H9 (cell line): Measurements from ENCODE around the gene PTPN11. TPM values are rescaled to one million over a fixed set of nuclear protein-coding genes. Genes with fewer than 3 reads are reported as not detected.
"Not testable (repeated sequence)": the region's sequence is repeated elsewhere in the genome, so short reads cannot be mapped to it uniquely, and the experiment has no call there.

Experiments
- DNase-seq: peaks from one replicate; pipeline ENCODE4 v3.0.0-alpha.2; 2017
- H2AFZ ChIP-seq: one replicate; pipeline ENCODE4 v1.6.1; 2013; ENCODE audit warnings: mild to moderate bottlenecking, low read length, control low read depth, moderate library complexity
- H2AK5ac ChIP-seq: 2 replicates; pipeline ENCODE4 v1.6.1; 2013; ENCODE audit warnings: low read length, control low read depth, mixed read lengths; ENCODE audit not compliant: insufficient read length
- H2BK120ac ChIP-seq: one replicate; pipeline ENCODE4 v1.6.1; 2013; ENCODE audit warnings: low read depth, mild to moderate bottlenecking, low read length, control low read depth, inconsistent platforms; ENCODE audit not compliant: poor library complexity, severe bottlenecking
- H2BK12ac ChIP-seq: 2 replicates; pipeline ENCODE4 v1.6.1; 2013; ENCODE audit warnings: low read length, control low read depth, mixed read lengths, low read depth; ENCODE audit not compliant: insufficient read length
- H2BK15ac ChIP-seq: 2 replicates; pipeline ENCODE4 v1.6.1; 2013; ENCODE audit warnings: low read depth, low read length, control low read depth
- H2BK20ac ChIP-seq: one replicate; pipeline ENCODE4 v1.6.1; 2013; ENCODE audit warnings: low read depth, mild to moderate bottlenecking, low read length, control low read depth, inconsistent platforms; ENCODE audit not compliant: poor library complexity, severe bottlenecking
- H2BK5ac ChIP-seq: 2 replicates; pipeline ENCODE4 v1.6.1; 2013; ENCODE audit warnings: low read length, control low read depth, mixed read lengths; ENCODE audit not compliant: insufficient read length
- H3K14ac ChIP-seq: 2 replicates; pipeline ENCODE4 v1.6.1; 2013; ENCODE audit warnings: low read length, control low read depth; ENCODE audit not compliant: insufficient read depth
- H3K18ac ChIP-seq: 2 replicates; pipeline ENCODE4 v1.6.1; 2013; ENCODE audit warnings: low read depth, mild to moderate bottlenecking, mixed read lengths, low read length, control low read depth; ENCODE audit not compliant: insufficient read length
- H3K23ac ChIP-seq: 2 replicates; pipeline ENCODE4 v1.6.1; 2013; ENCODE audit warnings: low read length, control low read depth, mixed read lengths, low read depth; ENCODE audit not compliant: insufficient read length
- H3K23me2 ChIP-seq: 2 replicates; pipeline ENCODE4 v1.6.1; 2013; ENCODE audit warnings: low read depth, mild to moderate bottlenecking, mixed read lengths, low read length, control low read depth; ENCODE audit not compliant: insufficient read length, poor library complexity, severe bottlenecking
- H3K27ac ChIP-seq: 2 replicates; pipeline ENCODE4 v1.5.1; 2013; ENCODE audit warnings: low read length, control low read depth, mixed read lengths, low read depth; ENCODE audit not compliant: insufficient read length
- H3K27me3 ChIP-seq: 2 replicates; pipeline ENCODE4 v1.6.1; 2013; ENCODE audit warnings: low read length, control low read depth, inconsistent platforms; ENCODE audit not compliant: insufficient read depth
- H3K4ac ChIP-seq: 2 replicates; pipeline ENCODE4 v1.6.1; 2013; ENCODE audit warnings: low read depth, mild to moderate bottlenecking, control low read depth, inconsistent platforms, low read length, moderate library complexity
- H3K4me1 ChIP-seq: 2 replicates; pipeline ENCODE4 v1.6.1; 2013; ENCODE audit warnings: low read length, control low read depth, inconsistent platforms; ENCODE audit not compliant: insufficient read depth
- H3K4me2 ChIP-seq: 2 replicates; pipeline ENCODE4 v1.6.1; 2013; ENCODE audit warnings: low read length, control low read depth, mixed read lengths; ENCODE audit not compliant: insufficient read length, insufficient read depth
- H3K56ac ChIP-seq: 2 replicates; pipeline ENCODE4 v1.6.1; 2013; ENCODE audit warnings: low read depth, mild to moderate bottlenecking, mixed read lengths, low read length, control low read depth; ENCODE audit not compliant: insufficient read length
- H3K79me1 ChIP-seq: 2 replicates; pipeline ENCODE4 v1.6.1; 2013; ENCODE audit warnings: low read depth, mild to moderate bottlenecking, moderate library complexity, low read length, control low read depth, inconsistent platforms; ENCODE audit not compliant: insufficient read depth, poor library complexity, severe bottlenecking
- H3K79me2 ChIP-seq: 2 replicates; pipeline ENCODE4 v1.6.1; 2013; ENCODE audit warnings: low read length, control low read depth, inconsistent platforms; ENCODE audit not compliant: insufficient read depth
- H3K9ac ChIP-seq: 2 replicates; pipeline ENCODE4 v1.6.1; 2013; ENCODE audit warnings: low read length, control low read depth, mixed read lengths; ENCODE audit not compliant: insufficient read length; ENCODE audit errors: extremely low read depth
- H3K9me3 ChIP-seq: one replicate; pipeline ENCODE4 v1.6.1; 2013; ENCODE audit warnings: low read depth, low read length, inconsistent platforms; ENCODE audit not compliant: control insufficient read depth
- H3T11ph ChIP-seq: one replicate; pipeline ENCODE4 v1.6.1; 2013; ENCODE audit warnings: mild to moderate bottlenecking, low read length, control low read depth, inconsistent platforms
- H4K20me1 ChIP-seq: one replicate; pipeline ENCODE4 v1.6.1; 2013; ENCODE audit not compliant: control insufficient read depth, insufficient read length, insufficient read depth
- H4K5ac ChIP-seq: 2 replicates; pipeline ENCODE4 v1.6.1; 2013; ENCODE audit warnings: low read depth, mild to moderate bottlenecking, mixed read lengths, low read length, control low read depth; ENCODE audit not compliant: insufficient read length
- H4K8ac ChIP-seq: replicated peaks from 2 replicates; pipeline ENCODE4 v1.6.1; 2013; ENCODE audit warnings: low read length, control low read depth, mixed read lengths, low read depth; ENCODE audit not compliant: insufficient read length
- H4K91ac ChIP-seq: 2 replicates; pipeline ENCODE4 v1.6.1; 2013; ENCODE audit warnings: low read depth, mild to moderate bottlenecking, moderate library complexity, mixed read lengths, low read length, control low read depth; ENCODE audit not compliant: insufficient read length
- H3K27ac Mint-ChIP-seq, 3 experiments: 2 replicates in 2 of 3; 3 replicates in 1 of 3; pipeline ENCODE4 v1.8.0; 2020 to 2021; ENCODE audit warnings: mixed read lengths in 3 of 3, mild to moderate bottlenecking in 1 of 3, moderate library complexity in 1 of 3
- H3K27me3 Mint-ChIP-seq: 2 replicates; pipeline ENCODE4 v1.8.0; 2021; ENCODE audit warnings: low read depth, mild to moderate bottlenecking, moderate library complexity, mixed read lengths
- H3K36me3 Mint-ChIP-seq, 3 experiments: 2 replicates in 2 of 3; 3 replicates in 1 of 3; pipeline ENCODE4 v1.8.0; 2020 to 2021; ENCODE audit warnings: low read depth in 3 of 3, mixed read lengths in 3 of 3; ENCODE audit not compliant: insufficient read depth in 1 of 3
- H3K4me1 Mint-ChIP-seq, 2 experiments: 2 replicates each; pipeline ENCODE4 v1.8.0; 2020; ENCODE audit warnings: mixed read lengths in 2 of 2
- H3K4me3 Mint-ChIP-seq, 2 experiments: 2 replicates in 1 of 2; 3 replicates in 1 of 2; pipeline ENCODE4 v1.8.0; 2020 to 2021; ENCODE audit warnings: mild to moderate bottlenecking in 2 of 2, mixed read lengths in 2 of 2, moderate library complexity in 1 of 2
- H3K9me3 Mint-ChIP-seq, 2 experiments: 2 replicates in 1 of 2; 3 replicates in 1 of 2; pipeline ENCODE4 v1.8.0; 2020; ENCODE audit warnings: mild to moderate bottlenecking in 2 of 2, mixed read lengths in 2 of 2, moderate library complexity in 1 of 2
- CTCF ChIP-seq: fragments of 200-600 bp; sonication (generic); conservative IDR thresholded peaks from 3 replicates; pipeline ENCODE4 v1.8.0; 2021; ENCODE audit warnings: antibody characterized with exemption, mild to moderate bottlenecking
- WGBS: extraction: QIAGEN DNeasy Blood & Tissue Kit; methylation state at CpG from one replicate; pipeline ENCODE4 v1.1.7; 2013; ENCODE audit warnings: missing lambda C conversion rate, low lambda C conversion rate, mixed read lengths; ENCODE audit not compliant: insufficient read length; ENCODE audit errors: extremely low coverage; 5-methylcytosine and 5-hydroxymethylcytosine counted together
- total RNA-seq: library from RNA; stranded (reverse); gene quantifications from 2 replicates; pipeline ENCODE4 v1.2.1, GENCODE V29; 2021

PTPN11 gene
- total RNA-seq, 1 experiment from 2014 or later = 112 TPM

- no peaks in the 10 kb centered on the region for H3K4me1 ChIP-seq
- no peak overlapping the region for H3K18ac ChIP-seq
- H3K79me2 ChIP-seq = no peaks in the 10 kb centered on the region; the same call in 1 of the 2 replicates
- no peak overlapping the region for H2BK5ac ChIP-seq
- no peak overlapping the region for H3K4me2 ChIP-seq
- no peaks in the 10 kb centered on the region for H3K23me2 ChIP-seq
- no peak overlapping the region for H2AK5ac ChIP-seq
- no peak overlapping the region for H2BK120ac ChIP-seq
- H3K9me3 Mint-ChIP-seq = no peaks in the 10 kb centered on the region
- H3K27ac ChIP-seq = no peak overlapping the region
- H3K23ac ChIP-seq = no peak overlapping the region
- H3K4me1 Mint-ChIP-seq = no peaks in the 10 kb centered on the region
- H2BK12ac ChIP-seq = no peak overlapping the region
- no CpG with 5 or more reads among the region's 3 CpGs for WGBS
- H3T11ph ChIP-seq = no peak overlapping the region
- DNase-seq = no peak
- no peak overlapping the region for H3K27ac Mint-ChIP-seq
- no peak overlapping the region for H4K8ac ChIP-seq
- no peak overlapping the region for H2BK15ac ChIP-seq
- H3K56ac ChIP-seq = no peak overlapping the region
- no peak overlapping the region for H4K5ac ChIP-seq
- H3K14ac ChIP-seq = no peak overlapping the region
- no peak overlapping the region for H3K9ac ChIP-seq
- no peak overlapping the region for H2AFZ ChIP-seq
- H3K27me3 Mint-ChIP-seq = no peaks in the 10 kb centered on the region
- no peak for TF ChIP-seq CTCF
- H4K20me1 ChIP-seq = no peaks in the 10 kb centered on the region
- H3K9me3 ChIP-seq = no peaks in the 10 kb centered on the region
- H4K91ac ChIP-seq = no peak overlapping the region
- H3K79me1 ChIP-seq = peaks cover 5% of the 10 kb centered on the region
- peaks cover 12 to 43% (median 23%) of the 10 kb centered on the region in 3 experiments; a peak in 6 of 7 replicates for H3K36me3 Mint-ChIP-seq
- H3K4me3 Mint-ChIP-seq = no peak overlapping the region
- H3K27me3 ChIP-seq = no peaks in the 10 kb centered on the region
- H2BK20ac ChIP-seq = no peak overlapping the region
- H3K4ac ChIP-seq = no peak overlapping the region
Observed at GRCh38 chr12:112447106-112447505, 28.4 kb downstream of the PTPN11 start.

GRCh38 chr12:112448165-112448564 lies 29.4 kb downstream of the PTPN11 start:
- H3K56ac ChIP-seq, DNase-seq, H3K4ac ChIP-seq, H3K14ac ChIP-seq, H3K4me3 Mint-ChIP-seq, H2BK20ac ChIP-seq, H2AK5ac ChIP-seq, H2BK15ac ChIP-seq, H2BK5ac ChIP-seq, H3K79me1 ChIP-seq, H3K27me3 Mint-ChIP-seq, H3K4me1 Mint-ChIP-seq, H3K9me3 ChIP-seq, H3K27ac Mint-ChIP-seq, H3K4me1 ChIP-seq, H3K23ac ChIP-seq, H3K18ac ChIP-seq, H2AFZ ChIP-seq, H3K9me3 Mint-ChIP-seq, H3K27ac ChIP-seq, H2BK12ac ChIP-seq, H2BK120ac ChIP-seq, H3K4me2 ChIP-seq, H4K91ac ChIP-seq, H3K79me2 ChIP-seq, H3T11ph ChIP-seq, H3K27me3 ChIP-seq, H3K23me2 ChIP-seq, H4K5ac ChIP-seq, H4K20me1 ChIP-seq, H4K8ac ChIP-seq, H3K9ac ChIP-seq: not testable (repeated sequence)
- peaks cover 12 to 51% (median 30%) of the 10 kb centered on the region in 3 experiments; a peak in 6 of 7 replicates for H3K36me3 Mint-ChIP-seq
- WGBS = no CpG with 5 or more reads among the region's 2 CpGs
